Activated CD4-positive, CD25-positive, alpha-beta regulatory T cell treated with anti-CD3 and anti-CD28 coated beads, Interleukin-2, amount 50 U/mL, for 16 hours (primary cell): ENCODE measurements around the gene FGFR4.
A peak's percentile ranks its signal among the peaks of the same experiment; 100 is the strongest.

Source experiments
- DNase-seq: peaks from one replicate; pipeline ENCODE4 v3.0.0-alpha.2; 2020; ENCODE audit warnings: low read depth, low spot score

The FGFR4 gene

GRCh38 chr5:177132136-177133095 is 45.7 kb downstream of the FGFR4 start:
- DNase-seq: no peak

- peak; percentile 83 for DNase-seq
Observed at GRCh38 chr5:177133096-177133852, 46.6 kb downstream of the FGFR4 start, which contains the start of gene NSD1. Gene NSD1, plus strand, starts transcription at chr5:177133773. Its CDS starts 1,331 bp downstream, at chr5:177135104.

DNA sequence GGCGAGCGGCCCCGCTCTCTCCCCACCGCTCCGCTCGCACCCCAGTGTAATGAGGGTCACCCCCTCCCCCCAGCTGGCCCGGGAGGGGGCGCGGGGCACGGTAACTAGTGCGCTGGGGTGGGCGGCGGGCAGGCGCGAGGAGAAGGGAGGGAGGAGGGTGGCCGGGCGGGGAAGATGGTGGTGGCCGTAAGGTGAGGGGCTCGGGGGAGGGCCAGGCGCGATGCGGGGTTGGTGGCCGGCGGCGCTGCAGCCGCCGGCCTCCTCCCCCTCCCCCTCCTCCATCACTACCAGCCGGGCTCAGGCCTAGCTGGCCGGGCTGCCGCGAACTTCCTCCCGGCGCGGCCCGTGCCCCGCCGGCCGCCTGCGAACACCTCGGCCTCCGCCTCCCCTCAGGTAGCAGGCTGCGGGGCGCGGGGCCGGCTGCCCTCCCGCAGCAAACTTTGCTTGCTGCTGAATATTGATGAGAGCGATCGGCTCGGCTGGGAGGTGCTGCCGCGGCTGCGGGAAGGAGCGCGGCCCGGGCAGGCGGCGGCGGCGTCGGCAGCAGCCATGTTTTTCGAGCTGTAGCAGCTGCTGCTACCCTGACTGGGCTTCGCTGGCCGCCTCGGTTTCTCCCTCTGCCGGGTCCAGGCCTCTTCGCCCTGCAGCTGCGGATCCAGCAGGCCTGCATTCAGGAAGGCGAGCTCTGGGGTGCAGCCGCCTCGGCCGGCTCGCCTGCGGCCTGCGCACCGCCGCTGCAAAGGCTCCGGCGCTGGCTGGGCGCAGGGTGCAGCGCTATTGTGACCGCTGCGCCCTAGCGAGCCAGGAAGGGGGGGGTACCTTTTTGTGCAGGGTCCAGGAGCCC is 47.4 kb downstream of the FGFR4 start:
- DNase-seq: no peak

GRCh38 chr5:177134697-177135225 is 48.0 kb downstream of the FGFR4 start:
- no peak for DNase-seq

GRCh38 chr5:177140312-177140711 is 53.6 kb downstream of the FGFR4 start:
- no peak for DNase-seq

DNA sequence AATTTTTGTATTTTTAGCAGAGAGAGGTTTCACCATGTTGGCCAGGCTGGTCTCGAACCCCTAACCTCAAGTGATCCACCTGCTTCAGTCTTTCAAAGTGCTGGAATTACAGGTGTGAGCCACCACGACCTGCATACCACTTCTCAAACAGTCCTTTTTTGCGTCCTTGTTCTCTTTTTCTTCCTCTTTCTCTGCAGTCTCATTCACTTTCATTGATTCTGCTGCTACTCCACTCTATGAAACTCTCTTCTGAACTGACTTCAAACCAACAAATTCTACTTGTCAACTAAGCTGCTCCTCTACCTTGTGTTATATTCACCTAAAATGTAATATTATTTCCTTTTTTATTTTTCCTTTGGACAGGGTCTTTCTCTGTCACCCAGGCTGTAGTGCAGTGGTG is 54.8 kb downstream of the FGFR4 start:
- DNase-seq: no peak

GRCh38 chr5:177142098-177142611 is 55.4 kb downstream of the FGFR4 start:
- no peak for DNase-seq

DNA sequence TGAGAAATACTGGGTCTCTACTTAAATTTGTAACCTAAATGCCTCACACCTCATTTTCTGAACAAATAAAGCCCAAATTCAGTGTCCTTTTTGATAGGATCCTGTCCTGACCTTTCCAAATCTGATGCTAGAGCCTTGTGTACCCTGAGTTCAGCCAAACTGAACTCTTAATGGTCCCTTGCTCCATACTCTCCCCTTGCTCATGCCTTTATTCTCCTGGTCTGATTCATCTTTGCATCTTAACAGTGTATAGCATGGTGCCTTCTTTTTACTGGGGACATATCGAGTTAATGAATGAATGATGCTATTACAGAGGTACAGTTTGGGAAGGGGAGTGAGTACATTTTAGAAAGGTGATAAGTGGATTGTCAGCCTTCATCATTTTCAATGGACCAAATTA is 56.1 kb downstream of the FGFR4 start:
- DNase-seq: no peak

DNA sequence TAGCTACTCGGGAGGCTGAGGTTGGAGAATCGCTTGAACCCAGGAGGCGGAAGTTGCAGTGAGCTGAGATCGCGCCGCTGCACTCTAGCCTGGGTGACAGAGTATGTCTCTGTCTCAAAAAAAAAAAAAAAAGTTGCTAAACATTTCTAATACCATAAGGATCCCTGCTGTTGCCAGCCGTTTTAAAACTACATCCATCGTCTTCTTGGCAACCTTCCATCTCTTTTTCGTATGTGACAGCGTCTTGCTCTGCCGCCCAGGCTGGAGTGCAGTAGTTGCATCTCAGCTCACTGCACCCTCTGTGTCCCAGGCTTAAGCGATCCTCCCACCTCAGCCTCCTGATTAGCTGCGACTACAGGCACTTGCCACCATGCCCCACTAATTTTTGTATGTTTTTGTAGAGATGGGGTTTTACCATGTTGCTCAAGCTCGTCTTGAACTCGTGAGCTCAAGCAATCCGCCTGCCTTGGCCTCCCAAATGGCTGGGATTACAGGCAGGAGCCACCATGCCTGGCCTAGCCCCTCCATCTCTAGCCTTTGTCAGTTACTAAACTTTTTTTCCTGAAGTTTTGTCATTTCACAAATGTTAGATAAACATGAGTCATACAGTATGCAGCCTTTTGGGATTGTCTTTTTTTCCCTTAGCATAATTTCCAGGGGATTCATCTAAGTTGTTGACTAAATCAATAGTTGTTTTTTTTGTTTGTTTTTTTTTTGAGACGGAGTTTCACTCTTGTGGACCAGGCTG is 60.4 kb downstream of the FGFR4 start:
- no peak for DNase-seq
